Eye (tissue), 1 donor: ENCODE data around the gene CLEC11A.
"Not testable (repeated sequence)": the region's sequence is repeated elsewhere in the genome, so short reads cannot be mapped to it uniquely, and the experiment has no call there.

Source experiments
- DNase-seq: peaks from one replicate; pipeline ENCODE4 v3.0.0-alpha.2; 2015

The CLEC11A gene

DNA sequence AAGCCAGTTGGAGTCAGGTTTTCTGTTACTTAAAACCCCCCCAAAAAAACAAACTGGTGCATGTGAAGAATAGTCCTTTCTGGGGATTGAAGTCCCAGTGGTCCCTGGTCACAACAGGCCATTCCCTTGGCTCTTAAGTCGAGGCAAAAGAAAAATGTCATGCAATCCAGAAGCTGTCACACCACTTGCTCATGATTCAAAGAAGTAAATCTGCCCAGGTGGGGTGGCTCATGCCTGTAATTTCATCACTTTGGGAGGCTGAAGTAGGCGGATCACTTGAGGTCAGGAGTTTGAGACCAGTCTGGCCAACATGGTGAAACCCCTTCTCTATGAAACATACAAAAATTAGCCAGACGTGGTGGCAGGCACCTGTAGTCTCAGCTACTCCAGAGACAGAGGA is 38.3 kb downstream of the CLEC11A start:
- DNase-seq = not testable (repeated sequence)

DNA sequence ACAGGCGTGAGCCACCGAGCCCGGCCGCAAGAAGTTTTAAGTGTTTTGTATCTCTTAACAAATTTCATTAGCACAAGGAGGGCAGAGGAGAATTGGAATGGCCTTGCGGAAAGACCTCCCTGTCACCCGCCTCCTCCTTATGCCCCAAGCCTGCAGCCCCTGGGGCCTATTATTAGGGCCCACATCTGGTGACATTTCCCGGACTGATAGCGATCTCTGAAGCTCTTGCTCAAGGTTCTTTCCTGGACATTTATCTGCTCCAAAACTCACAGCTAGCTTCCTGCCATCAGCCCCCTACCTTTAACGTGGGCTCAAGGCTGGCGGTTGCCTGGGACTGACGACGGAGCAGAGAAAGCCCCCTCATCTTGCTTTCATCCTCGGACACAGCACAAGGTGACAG is 40.4 kb downstream of the CLEC11A start:
- DNase-seq = not testable (repeated sequence)

DNA sequence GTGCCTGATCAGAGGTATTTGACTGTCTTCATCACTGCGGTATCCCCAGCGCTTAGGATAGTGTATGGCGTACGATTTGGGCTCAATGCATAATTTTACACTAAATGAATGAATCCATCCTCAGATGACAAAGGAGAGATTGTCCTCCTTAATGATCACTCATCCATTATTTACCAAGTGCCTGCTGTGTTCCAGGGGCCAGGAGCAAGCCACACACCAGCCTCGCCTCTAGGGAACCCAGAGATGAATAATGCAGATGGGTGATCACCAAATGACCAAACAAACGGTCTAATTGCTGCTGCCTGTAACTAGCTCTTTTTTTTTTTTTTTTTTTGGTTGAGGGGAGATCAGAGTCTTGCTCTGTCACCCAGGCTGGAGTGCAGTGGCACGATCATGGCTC is 41.2 kb downstream of the CLEC11A start:
- DNase-seq = peak; percentile 77

DNA sequence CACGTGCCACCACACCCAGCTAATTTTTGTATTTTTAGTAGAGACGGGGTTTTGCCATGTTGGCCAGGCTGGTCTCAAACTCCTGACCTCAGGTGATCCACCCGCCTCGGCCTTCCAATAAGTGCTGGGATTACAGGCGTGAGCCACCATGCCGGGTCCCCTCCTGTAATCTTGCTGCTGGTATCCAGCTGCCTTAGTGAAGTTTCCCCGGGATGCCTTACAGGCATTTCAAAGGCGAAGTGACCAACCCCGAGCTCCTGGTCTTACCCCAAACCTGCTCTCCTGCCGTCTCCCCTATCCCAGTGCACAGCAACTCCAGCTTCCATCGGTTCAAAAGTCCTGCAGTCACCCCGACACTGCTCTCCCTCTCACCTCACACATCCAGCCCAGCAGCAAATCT is 43.6 kb downstream of the CLEC11A start:
- DNase-seq = not testable (repeated sequence)

DNA sequence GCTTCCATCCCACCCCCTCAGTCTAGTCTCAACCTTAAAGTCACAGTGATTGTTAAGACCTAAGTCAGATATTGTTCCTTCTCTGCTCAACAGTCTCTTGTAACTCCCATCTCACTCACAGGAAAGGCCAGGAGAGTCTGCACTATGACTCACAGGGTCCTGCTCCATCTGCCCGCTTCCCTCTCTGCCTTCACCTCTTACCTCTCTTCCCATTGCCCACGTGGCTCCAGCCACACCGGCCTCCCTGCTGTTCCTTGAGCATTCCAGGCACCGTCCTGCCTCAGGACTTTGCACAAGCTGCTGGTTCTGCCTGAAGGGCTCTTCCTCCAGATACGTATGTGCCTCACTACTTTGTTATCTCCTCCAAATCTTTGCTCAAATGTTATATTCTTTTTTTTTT is 44.1 kb downstream of the CLEC11A start:
- not testable (repeated sequence) for DNase-seq

DNA sequence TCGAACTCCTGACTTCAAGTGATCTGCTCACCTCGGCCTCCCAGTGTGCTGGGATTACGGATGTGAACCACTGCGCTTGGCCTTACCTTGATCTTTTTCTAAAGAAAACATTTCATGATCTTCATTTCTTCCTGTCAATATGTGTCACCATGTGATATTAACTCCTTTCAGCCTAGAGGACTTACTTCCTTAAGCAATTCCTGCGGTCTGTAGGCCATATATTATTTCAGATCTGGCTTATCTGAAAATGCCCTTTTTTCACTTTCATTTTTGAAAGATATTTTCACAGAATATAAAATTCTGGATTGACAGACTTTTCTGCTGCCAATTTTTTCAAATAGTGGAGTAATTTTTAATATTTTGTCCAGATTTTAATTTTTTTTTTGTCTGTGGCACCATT is 45.1 kb downstream of the CLEC11A start:
- DNase-seq = no peak

DNA sequence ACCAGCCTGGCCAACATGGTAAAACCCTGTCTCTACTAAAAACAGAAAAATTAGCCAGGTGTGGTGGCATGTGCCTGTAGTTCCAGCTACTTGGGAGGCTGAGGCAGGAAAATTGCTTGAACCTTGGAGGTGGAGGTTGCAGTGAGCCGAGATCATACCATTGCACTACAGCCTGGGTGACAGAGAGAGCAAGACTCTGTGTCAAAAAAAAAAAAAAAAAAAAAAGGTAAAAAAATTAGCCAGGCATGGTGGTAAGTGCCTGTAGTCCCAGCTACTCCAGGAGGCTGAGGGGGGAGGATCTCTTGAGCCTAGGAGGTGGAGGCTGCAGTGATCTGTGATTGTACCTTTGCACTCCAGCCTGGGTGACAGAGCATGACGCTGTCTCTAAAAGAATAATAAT is 47.0 kb downstream of the CLEC11A start, which contains the start of gene GPR32:
Gene GPR32 (plus strand): TSS at position 301 of the 400 bp plus-strand sequence. CDS start 137 bp downstream, outside the sequence.
- DNase-seq = not testable (repeated sequence)

DNA sequence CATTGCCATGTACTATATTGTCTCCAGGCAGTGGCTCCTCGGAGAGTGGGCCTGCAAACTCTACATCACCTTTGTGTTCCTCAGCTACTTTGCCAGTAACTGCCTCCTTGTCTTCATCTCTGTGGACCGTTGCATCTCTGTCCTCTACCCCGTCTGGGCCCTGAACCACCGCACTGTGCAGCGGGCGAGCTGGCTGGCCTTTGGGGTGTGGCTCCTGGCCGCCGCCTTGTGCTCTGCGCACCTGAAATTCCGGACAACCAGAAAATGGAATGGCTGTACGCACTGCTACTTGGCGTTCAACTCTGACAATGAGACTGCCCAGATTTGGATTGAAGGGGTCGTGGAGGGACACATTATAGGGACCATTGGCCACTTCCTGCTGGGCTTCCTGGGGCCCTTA is 47.7 kb downstream of the CLEC11A start:
- no peak for DNase-seq

DNA sequence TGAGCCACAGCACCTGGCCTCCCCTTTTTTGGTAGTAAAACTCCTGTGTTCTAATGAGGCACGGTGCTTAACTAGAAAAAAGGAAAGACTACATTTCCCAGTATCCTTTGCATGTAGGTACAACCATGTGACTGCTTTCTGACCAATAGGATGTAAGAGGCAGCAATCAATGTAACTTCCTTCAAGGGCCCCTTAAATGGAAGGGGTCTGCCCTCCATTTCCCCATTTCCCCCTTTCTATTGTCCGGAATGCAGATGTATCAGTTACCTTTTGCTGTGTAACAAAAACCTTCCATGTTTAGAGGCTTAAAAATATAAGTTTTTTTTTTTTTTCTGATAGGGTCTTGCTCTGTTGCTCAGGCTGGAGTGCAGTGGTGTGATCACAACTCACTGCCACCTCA is 49.3 kb downstream of the CLEC11A start:
- DNase-seq = no peak

DNA sequence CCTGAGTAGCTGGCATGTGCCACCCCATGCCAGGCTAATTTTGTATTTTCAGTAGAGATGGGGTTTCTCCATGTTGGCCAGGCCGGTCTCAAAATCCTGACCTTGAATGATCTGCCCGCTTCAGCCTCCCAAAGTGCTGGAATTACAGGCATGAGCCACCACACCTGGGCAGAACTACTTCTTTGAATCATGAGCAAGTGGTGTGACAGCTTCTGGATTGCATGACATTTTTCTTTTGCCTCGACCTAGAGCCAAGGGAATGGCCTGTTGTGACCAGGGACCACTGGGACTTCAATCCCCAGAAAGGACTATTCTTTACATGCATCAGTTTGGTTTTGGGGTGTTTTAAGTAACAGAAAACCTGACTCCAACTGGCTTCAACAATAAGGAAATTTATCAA is 49.7 kb downstream of the CLEC11A start:
- not testable (repeated sequence) for DNase-seq

DNA sequence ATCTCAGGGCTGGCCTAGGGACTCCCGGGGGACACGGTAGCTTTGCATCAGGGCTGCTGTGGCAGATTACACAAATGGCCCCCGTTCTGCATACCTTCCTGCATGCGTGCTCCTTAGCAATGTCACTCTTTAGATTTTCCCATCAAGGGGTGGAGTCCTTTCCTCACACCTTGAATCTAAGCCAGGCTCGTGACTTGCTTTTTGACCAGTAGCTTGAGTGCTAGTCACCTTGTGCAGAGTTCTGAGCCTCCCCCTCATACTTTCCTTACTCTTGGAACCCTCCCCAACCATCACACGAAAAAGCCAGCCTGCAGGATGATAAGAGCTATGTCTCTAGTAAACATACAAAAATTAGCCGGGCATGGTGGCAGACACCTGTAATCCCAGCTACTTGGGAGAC is 50.3 kb downstream of the CLEC11A start:
- not testable (repeated sequence) for DNase-seq
